ENCODE measurements around the gene GRXCR2.

Gene GRXCR2

DNA sequence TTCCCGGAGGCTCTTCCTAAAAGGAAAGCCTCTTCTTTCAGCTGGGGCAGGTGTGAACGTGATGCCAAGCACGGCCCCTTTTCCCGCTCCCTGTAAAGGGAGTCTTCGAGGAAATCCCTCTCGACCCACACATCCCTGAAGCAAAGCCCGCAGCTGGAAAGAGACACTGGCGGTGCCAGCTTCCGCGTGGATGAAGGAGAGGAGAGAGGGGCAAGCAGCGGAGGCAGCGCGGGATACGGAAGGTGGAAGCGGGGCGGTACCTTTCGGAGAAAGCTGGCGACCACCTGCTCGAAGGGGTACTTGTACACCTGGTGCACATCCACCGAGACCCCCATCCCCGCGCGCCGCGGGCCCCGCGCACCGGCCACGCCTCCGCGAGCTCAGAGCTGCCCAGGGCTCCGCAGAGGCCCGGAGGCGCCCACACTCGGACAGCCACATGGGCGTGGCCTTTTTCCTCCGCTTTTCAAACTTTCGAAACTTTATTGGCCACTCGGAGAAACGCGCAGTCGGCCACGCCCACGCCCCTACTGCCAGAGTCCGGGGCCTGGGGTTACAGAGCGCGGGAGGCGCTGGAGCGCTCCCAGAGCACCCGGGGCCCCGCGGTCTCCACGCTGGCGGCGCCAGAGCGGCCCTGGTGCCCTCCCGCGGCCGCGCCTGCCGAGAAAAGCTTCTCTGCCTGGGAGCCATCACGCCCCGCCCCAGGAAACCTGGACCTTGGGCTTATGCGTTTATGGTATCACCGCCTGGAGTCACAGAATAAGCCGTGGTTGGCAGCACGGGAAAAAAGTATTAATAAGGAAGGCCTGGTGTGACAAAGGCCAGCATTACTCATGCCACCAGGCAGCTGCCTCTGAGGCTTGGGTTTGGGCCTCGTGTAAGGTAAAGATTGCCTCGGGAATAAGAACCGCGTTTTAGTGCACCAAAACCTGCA lies 37.6 kb downstream of the GRXCR2 start, which contains the start of gene PRELID2:
Gene PRELID2 (minus strand): TSS at position 426 of the 931 bp plus-strand sequence. CDS start 91 bp downstream, at position 335.
- DNase-seq (peak; percentile 66), ATAC-seq (peak; percentile 77)

DNA sequence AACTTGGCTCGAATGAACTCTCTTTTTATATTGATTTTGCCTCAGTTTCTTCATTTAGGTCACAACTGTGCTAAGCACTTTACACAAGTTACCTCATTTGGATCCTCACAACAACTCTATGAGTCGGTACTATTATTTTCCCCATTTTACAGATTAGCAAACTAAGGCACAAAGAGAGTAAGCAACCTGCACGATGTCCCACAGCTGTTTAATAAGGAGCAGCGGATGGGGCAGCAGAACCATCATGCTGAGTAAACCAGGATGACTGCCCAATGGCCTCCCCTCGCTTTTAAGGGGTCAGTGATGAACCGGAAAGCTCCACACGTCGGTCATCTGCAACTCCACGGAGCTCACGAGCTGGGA lies 38.3 kb downstream of the GRXCR2 start:
- DNase-seq (no peak), ATAC-seq (no peak)

DNA sequence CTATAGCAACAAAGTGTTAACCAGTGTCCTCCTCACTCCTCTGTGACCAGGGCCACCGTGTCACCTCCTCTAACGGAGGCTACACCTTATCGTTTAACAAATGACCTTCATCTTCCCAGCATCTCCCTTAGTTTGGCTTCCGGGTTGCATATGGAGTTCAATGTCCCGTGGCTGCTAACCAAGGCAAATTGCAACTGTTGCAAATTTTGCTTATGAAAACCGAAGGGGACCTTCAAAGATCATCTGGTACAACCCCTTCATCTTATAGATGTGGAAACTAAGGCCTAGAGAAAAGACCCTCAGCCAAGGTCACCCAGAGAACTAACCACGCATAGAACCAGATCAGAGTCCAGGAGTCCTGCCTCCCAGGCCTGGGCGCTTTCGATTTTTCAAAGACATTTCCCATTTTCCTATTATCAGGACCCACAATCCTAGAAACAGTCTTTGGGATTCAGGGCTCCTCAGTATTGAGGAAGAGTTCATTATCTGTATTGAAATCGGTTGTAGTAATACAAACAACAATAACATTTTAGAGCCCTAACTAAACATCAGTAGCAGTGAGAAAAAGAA lies 39.1 kb downstream of the GRXCR2 start:
- DNase-seq, result no peak
- ATAC-seq, result no peak

DNA sequence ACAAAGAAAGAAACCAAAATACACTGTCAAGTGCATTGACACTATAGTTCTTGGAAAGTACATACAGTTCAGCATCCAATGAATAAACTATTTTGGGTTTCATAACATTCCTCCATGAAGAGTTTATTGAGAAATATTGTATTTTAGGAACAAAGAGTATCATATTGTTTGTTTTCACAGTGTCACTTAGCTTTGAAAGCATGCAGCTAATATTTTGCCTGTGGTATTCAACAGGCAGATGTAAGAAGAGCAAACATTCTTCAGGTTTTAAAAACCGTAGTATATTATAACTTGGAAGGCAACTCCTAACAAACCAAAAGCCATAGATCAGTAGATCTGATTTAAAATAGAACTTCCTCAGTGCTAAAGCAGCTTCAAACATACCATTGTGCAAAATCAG lies 42.2 kb downstream of the GRXCR2 start:
- ATAC-seq, result no peak

DNA sequence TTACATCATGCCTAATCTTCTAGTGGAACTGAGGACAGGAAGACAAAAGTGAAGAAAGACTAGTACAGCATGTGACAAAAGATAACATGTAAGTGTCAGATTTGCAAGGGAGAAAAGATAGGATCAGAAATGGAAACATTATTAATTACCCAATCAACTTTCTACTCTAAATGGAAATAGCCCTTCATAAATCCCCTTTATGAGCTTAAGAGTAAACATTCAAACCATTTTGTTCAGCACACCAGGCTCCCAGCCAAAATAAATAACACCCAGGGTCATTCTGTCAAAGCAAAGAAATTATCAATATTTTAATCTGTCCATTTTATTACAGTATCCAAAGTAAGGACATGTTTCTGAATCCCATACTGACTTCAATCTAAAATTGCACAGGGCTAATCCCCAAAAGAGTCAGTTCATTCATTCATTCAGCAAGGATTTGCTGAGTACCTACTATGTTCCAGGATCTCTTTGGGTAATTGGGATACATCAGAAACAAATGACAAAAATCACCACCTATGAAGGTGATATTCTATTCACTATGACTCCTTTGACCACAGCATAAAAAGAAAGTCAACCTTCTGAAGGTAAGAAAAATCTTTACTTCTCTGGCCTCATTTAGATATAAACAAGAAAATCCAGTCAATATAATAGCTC lies 43.0 kb downstream of the GRXCR2 start:
- no peak for ATAC-seq
- no peak for DNase-seq

More for the DNA sequence above, 42.2 kb downstream of the GRXCR2 start:
- DNase-seq, result no peak

DNA sequence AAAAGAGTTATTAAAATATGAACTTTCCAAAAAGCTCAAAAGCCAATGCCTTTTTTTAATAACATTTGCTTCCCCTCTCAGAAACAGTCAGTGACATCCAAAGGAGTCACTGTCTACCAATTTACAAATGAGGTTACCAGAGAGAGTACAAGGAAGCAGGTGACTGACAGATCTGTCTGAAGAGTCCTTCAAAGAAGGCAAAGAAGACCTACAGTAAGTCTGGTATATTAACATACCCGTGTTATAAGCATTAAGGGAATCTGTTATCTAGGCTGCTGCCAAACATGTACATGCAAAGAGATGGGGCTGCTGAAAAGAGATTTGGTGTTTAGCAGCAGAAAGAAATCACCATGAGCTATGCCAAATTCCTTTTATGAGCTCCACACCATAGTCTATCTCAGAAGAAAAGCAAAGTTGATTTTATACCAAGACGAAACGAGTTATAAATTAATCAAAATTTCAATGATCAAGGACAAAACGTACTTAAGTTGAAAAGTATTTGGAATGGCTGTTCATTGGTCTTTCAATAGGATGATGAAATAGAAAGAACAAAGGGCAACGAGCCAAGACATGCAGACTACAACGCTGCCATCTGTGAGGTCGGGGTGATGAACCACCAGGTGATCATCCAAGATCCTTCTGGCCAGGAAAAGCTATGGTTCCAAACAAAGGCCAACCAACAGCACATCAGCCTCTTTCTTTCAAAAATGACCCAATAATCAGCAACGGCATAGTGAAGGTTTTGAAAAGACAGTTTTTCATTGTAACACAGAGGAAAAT lies 45.7 kb downstream of the GRXCR2 start:
- DNase-seq (no peak), ATAC-seq (no peak)

DNA sequence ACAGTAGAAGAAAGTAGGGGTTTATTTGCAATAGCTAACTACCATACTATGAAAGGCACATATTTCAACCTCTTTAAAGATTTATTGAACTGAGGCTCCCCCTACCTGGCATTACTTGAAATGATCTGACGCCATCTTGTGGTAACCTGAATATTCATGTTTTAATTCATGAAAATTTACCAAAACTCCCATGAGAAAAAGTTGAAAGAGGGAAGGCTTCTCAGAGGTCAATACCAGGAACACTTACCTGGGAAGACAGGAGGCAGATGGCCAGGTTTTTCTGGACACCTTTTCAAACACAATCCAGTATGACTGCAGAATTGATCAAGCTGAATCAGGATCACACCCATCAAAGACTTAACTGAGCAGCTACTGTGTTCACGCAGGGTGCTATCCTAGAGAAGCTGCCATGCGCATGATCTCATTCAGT lies 47.0 kb downstream of the GRXCR2 start:
- ATAC-seq (no peak), DNase-seq (no peak)

DNA sequence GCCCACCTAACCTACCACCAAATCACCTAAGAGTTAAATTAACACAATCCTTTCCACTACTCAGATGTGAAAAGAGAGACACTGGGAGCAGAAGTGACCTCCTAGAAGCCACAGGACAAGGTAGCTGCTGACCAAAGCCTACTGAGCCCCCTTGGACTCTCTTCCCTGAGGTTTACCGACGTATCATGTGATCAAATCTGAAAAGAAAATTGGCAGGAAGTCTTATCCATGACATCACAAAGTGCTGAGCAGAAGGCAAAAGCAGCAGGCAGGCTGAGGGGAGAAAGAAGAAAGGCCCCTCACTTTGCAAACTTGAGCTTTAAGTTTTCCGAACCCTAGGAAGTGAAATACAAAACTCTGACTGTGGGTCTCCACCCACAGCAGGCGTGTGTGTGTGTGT lies 48.8 kb downstream of the GRXCR2 start:
- no peak for ATAC-seq
- DNase-seq, result no peak

DNA sequence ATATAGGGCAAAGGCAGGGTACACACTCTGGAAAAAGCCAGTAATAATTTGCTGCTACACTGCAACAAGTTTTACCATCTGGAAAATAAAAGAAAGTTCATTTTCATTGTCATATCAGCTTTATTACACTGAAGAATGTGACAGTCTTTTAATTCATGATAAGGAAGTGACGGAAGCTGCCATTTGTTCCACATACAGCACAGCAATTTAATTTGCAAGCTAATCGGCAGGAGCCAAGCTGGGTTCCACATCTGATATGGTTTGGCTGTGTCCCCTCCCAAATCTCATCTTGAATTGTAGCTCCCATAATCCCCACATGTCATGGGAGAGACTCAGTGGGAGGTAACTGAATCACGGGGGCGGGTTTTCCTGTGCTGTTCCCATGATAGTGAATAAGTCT lies 54.2 kb downstream of the GRXCR2 start:
- DNase-seq, result no peak
- ATAC-seq, result no peak

DNA sequence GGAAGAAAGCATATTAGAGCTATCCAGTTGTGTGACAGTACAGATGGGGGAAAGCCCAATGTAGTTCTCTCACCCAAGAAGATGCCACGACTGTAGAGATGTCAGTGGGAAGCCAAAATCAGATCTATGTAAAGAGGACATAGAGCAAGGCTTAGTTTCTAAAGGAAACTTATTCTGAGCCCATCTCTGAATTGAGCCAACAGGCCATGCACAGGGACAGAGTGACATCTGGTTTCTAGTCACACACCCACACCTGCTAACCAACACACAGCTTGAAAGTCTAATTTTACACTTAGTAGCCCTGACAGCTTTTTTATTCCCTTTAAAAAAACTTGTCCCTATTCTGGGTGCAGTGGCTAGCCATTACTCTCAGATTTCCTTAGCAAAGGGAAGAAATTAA lies 59.9 kb downstream of the GRXCR2 start:
- ATAC-seq, result no peak
- no peak for DNase-seq

DNA sequence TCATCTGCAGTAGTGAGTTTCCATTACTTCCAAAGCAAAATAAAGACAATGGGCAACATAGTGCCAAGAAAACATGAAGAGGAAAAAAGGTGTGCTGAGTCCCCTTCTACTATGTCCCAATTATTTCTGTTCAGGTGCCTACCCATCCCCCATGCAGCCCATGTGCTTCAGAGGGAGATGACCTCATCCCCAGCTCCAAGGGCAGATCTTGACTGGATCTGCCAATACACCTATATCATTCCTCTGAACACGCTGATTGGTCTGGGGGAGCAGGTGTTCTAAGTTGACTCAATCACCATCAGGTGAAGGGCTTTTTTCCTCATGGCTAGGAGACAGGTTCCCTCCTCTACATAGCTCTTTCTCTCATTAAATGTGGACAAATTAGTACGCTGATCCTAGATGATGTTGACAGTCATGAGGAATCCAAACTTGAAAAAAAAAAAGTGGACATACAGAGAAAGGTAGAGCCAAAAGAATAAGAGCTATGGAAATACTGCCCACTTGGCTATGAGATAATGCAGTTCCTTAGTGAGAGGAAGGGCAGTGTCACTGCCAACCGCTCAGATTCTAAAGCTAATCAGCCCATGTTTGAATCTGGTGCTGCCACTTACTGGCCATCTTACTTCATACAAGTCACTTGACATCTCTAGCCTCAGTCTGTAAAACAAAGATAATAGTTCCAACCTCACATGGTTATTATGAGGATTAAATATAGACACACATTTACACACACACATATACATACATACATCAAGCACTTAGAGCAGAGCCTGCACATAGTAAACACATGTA lies 60.8 kb downstream of the GRXCR2 start:
- ATAC-seq (no peak), DNase-seq (no peak)

Data from stimulated activated naive CD8-positive, alpha-beta T cell treated with anti-CD3 and anti-CD28 coated beads, Interleukin-15, Interleukin-2, amounts not matched to agents 100 U/mL and 50 U/mL, for 24 hours (primary cell).